ENCODE results near the gene MAIP1. TPM values are rescaled to one million over a fixed set of nuclear protein-coding genes. Genes with fewer than 3 reads are reported as not detected.

MAIP1 gene
- total and polyA plus RNA-seq, 7 donors: 18.2 to 52.3 (median 27.7) TPM

- ATAC-seq: no peak
- no peak for DNase-seq
- Histone ChIP-seq H3K4me3 (no peak overlapping the region), H3K27me3 (ENCODE audit: insufficient read depth in 3 of 3, low read length in 2 of 3) (no peaks in the 10 kb centered on the region), H3K4me1 (no peaks in the 10 kb centered on the region), H3K36me3 (ENCODE audit: insufficient read depth in 1 of 2, low read depth in 1 of 2) (no peaks in the 10 kb centered on the region), H3K27ac (no peak overlapping the region), H3K9me3 (no peaks in the 10 kb centered on the region)
- 74 to 94% (median 77%) methylated on average over 2 of the region's 2 CpGs for WGBS, 3 donors
- intact Hi-C loops (cut with DNase I): no loop called here
- TF ChIP-seq CTCF (IDR thresholded peaks at IDR 0.05): no peak
These were observed 36.3 kb downstream of the MAIP1 start for GRCh38 chr2:199991691-199992090.

GRCh38 chr2:199992296-199992695 lies 36.9 kb downstream of the MAIP1 start:
- WGBS, 3 donors: 96 to 100% (median 97%) methylated on average over 3 of the region's 3 CpGs
- no peak overlapping the region for H3K27ac ChIP-seq
- no peaks in the 10 kb centered on the region for H3K9me3 ChIP-seq
- no peaks in the 10 kb centered on the region for H3K27me3 ChIP-seq (ENCODE audit: insufficient read depth in 3 of 3, low read length in 2 of 3)
- no peaks in the 10 kb centered on the region for H3K36me3 ChIP-seq (ENCODE audit: insufficient read depth in 1 of 2, low read depth in 1 of 2)
- no peak for DNase-seq
- H3K4me1 ChIP-seq: peaks cover 3% of the 10 kb centered on the region
- no peak for ATAC-seq
- intact Hi-C loops (cut with DNase I): no loop called here
- TF ChIP-seq CTCF (IDR thresholded peaks at IDR 0.05): no peak
- no peak overlapping the region for H3K4me3 ChIP-seq

GRCh38 chr2:199994371-199994770 lies 39.0 kb downstream of the MAIP1 start:
- no peak for TF ChIP-seq CTCF (IDR thresholded peaks at IDR 0.05)
- ATAC-seq (no peak), DNase-seq (no peak)

GRCh38 chr2:199994896-199995295 lies 39.5 kb downstream of the MAIP1 start:
- H3K4me1 ChIP-seq: peaks cover 8% of the 10 kb centered on the region
- TF ChIP-seq CTCF (IDR thresholded peaks at IDR 0.05): no peak
- 85 to 87% (median 85%) methylated on average over 2 of the region's 2 CpGs for WGBS, 3 donors
- H3K27me3 ChIP-seq (ENCODE audit: insufficient read depth in 3 of 3, low read length in 2 of 3): no peaks in the 10 kb centered on the region
- no peaks in the 10 kb centered on the region for H3K36me3 ChIP-seq (ENCODE audit: insufficient read depth in 1 of 2, low read depth in 1 of 2)
- DNase-seq: no peak
- H3K4me3 ChIP-seq: no peak overlapping the region
- intact Hi-C loops (cut with DNase I): no loop called here
- no peak for ATAC-seq
- no peak overlapping the region for H3K27ac ChIP-seq
- no peaks in the 10 kb centered on the region for H3K9me3 ChIP-seq

More at GRCh38 chr2:199994371-199994770, 39.0 kb downstream of the MAIP1 start:
- intact Hi-C loops (cut with DNase I): no loop called here
- Histone ChIP-seq H3K4me3 (no peak overlapping the region), H3K27me3 (ENCODE audit: insufficient read depth in 3 of 3, low read length in 2 of 3) (no peaks in the 10 kb centered on the region), H3K9me3 (no peaks in the 10 kb centered on the region), H3K4me1 (peaks cover 8% of the 10 kb centered on the region), H3K36me3 (ENCODE audit: insufficient read depth in 1 of 2, low read depth in 1 of 2) (no peaks in the 10 kb centered on the region), H3K27ac (no peak overlapping the region)
- WGBS, 3 donors: 81 to 88% (median 86%) methylated on average over 3 of the region's 3 CpGs

GRCh38 chr2:199997296-199997695 lies 41.9 kb downstream of the MAIP1 start:
- TF ChIP-seq CTCF (IDR thresholded peaks at IDR 0.05): no peak
- no peak for DNase-seq
- WGBS, 3 donors: 25 to 38% (median 33%) methylated on average over 3 of the region's 3 CpGs
- Histone ChIP-seq H3K27me3 (ENCODE audit: insufficient read depth in 3 of 3, low read length in 2 of 3) (no peaks in the 10 kb centered on the region), H3K4me1 (peaks cover 8% of the 10 kb centered on the region), H3K36me3 (ENCODE audit: insufficient read depth in 1 of 2, low read depth in 1 of 2) (no peaks in the 10 kb centered on the region), H3K4me3 (no peak overlapping the region), H3K27ac (peak overlapping the region; percentile 55), H3K9me3 (no peaks in the 10 kb centered on the region)
- intact Hi-C loops (cut with DNase I): no loop called here
- peak; percentile 51 to 94 (median 92) for ATAC-seq

Measured in psoas muscle (tissue), 8 donors.